ENCODE results near the gene MRGPRG.
"Not testable (repeated sequence)": the region's sequence is repeated elsewhere in the genome, so short reads cannot be mapped to it uniquely, and the experiment has no call there.

MRGPRG gene

GRCh38 chr11:3218483-3219280 is at the start of gene MRGPRG:
MRGPRG (minus strand) TSS chr11:3218813; CDS start chr11:3218813, 0 bp downstream.
- no peak for DNase-seq (ENCODE audit: low spot score)

GRCh38 chr11:3262548-3262947 is 43.9 kb upstream of the MRGPRG start:
- not testable (repeated sequence) for DNase-seq (ENCODE audit: low spot score)

GRCh38 chr11:3261831-3262230 is 43.2 kb upstream of the MRGPRG start:
- DNase-seq (ENCODE audit: low spot score) = not testable (repeated sequence)

GRCh38 chr11:3257509-3257908 is 38.9 kb upstream of the MRGPRG start:
- not testable (repeated sequence) for DNase-seq (ENCODE audit: low spot score)

- DNase-seq (ENCODE audit: low spot score) = not testable (repeated sequence)
Measured at GRCh38 chr11:3255241-3255640, 36.6 kb upstream of the MRGPRG start.

GRCh38 chr11:3254773-3255172 is 36.2 kb upstream of the MRGPRG start:
- DNase-seq (ENCODE audit: low spot score) = not testable (repeated sequence)

- DNase-seq (ENCODE audit: low spot score) = no peak
Measured at GRCh38 chr11:3245071-3245470, 26.5 kb upstream of the MRGPRG start.

GRCh38 chr11:3243880-3244279 is 25.3 kb upstream of the MRGPRG start:
- DNase-seq (ENCODE audit: low spot score) = no peak

GRCh38 chr11:3237119-3237518 is 18.5 kb upstream of the MRGPRG start:
- DNase-seq (ENCODE audit: low spot score) = no peak

- DNase-seq (ENCODE audit: low spot score) = no peak
Measured at GRCh38 chr11:3234846-3235245, 16.2 kb upstream of the MRGPRG start.

- DNase-seq (ENCODE audit: low spot score) = no peak
Measured at GRCh38 chr11:3232956-3233355, 14.3 kb upstream of the MRGPRG start.

GRCh38 chr11:3231851-3232744 is 13.5 kb upstream of the MRGPRG start, which contains the start of gene MRGPRE:
MRGPRE (minus strand) TSS chr11:3232417; CDS start chr11:3228799, 3,618 bp downstream.
- no peak for DNase-seq (ENCODE audit: low spot score)

- no peak for DNase-seq (ENCODE audit: low spot score)
Measured at GRCh38 chr11:3231550-3231850, 12.9 kb upstream of the MRGPRG start.

- no peak for DNase-seq (ENCODE audit: low spot score)
Measured at GRCh38 chr11:3230636-3231549, 12.3 kb upstream of the MRGPRG start.

GRCh38 chr11:3229673-3230630 is 11.3 kb upstream of the MRGPRG start:
- DNase-seq (ENCODE audit: low spot score) = no peak

- DNase-seq (ENCODE audit: low spot score) = no peak
Measured at GRCh38 chr11:3228445-3228829, 9.8 kb upstream of the MRGPRG start.

- no peak for DNase-seq (ENCODE audit: low spot score)
Measured at GRCh38 chr11:3227568-3228444, 9.2 kb upstream of the MRGPRG start.

GRCh38 chr11:3226846-3227567 is 8.4 kb upstream of the MRGPRG start:
- DNase-seq (ENCODE audit: low spot score) = no peak
